H1 (cell line): ENCODE measurements around the gene OR2AE1. TPM values are rescaled to one million over a fixed set of nuclear protein-coding genes. Genes with fewer than 3 reads are reported as not detected.

Experiments
- KDM4A ChIP-seq: IDR thresholded peaks from one replicate; pipeline ENCODE4 v1.7.1; 2012; ENCODE audit warnings: low read depth, mild to moderate bottlenecking, moderate library complexity, low read length, inconsistent platforms; ENCODE audit not compliant: severe bottlenecking
- PHF8 ChIP-seq: fragments of 200-600 bp; sonication (generic); conservative IDR thresholded peaks from 2 replicates; pipeline ENCODE4 v1.7.1; 2012; ENCODE audit warnings: low read depth, mild to moderate bottlenecking, inconsistent platforms, low read length, moderate library complexity
- POLR2A ChIP-seq, 2 experiments: IDR thresholded peaks; 1 replicate in 1 of 2; 2 replicates in 1 of 2; pipeline ENCODE4 v1.6.1; 2011; ENCODE audit warnings: low read depth in 2 of 2, low read length in 2 of 2, mild to moderate bottlenecking in 2 of 2; ENCODE audit errors: control extremely low read depth in 1 of 2
- SAP30 ChIP-seq: fragments of 300-600 bp; sonication (generic); IDR thresholded peaks from 2 replicates; pipeline ENCODE4 v1.7.1; 2012; ENCODE audit warnings: low read length, moderate library complexity, mild to moderate bottlenecking, inconsistent platforms; ENCODE audit not compliant: insufficient read depth, insufficient replicate concordance
- SIRT6 ChIP-seq: IDR thresholded peaks from one replicate; pipeline ENCODE4 v1.7.1; 2012; ENCODE audit warnings: low read length, inconsistent platforms
- SP1 ChIP-seq: IDR thresholded peaks from 2 replicates; pipeline ENCODE4 v1.6.1; 2011; ENCODE audit warnings: low read depth, low read length
- TAF1 ChIP-seq: IDR thresholded peaks from 2 replicates; pipeline ENCODE4 v1.6.1; 2011; ENCODE audit warnings: mild to moderate bottlenecking, low read depth, low read length
- polyA plus RNA-seq, 7 experiments: library from polyadenylated mRNA; depleted of rRNA in 3 of 7; stranded (reverse) in 5 of 7; unstranded in 2 of 7; fragments of >200 nt in 5 of 7; fragments of 200-250 nt in 2 of 7; gene quantifications; 1 replicate in 5 of 7; 2 replicates in 1 of 7; 4 replicates in 1 of 7; pipeline versions ENCODE4 v1.2.1 to v1.2.3, GENCODE V29; 2011 to 2013; ENCODE audit warnings: missing spikeins in 2 of 7, mixed read lengths in 2 of 7
- total RNA-seq: library from RNA; stranded (reverse); fragmentation: NEBNext Ultra II Directional; extraction: Animal tissue kit (Norgen Biotek cat#: 25700); gene quantifications from 2 replicates; pipeline ENCODE4 v1.2.1, GENCODE V29; 2021
- TF ChIP-seq, protein P1 (sequence below): fragments of 300-600 bp; sonication (generic); IDR thresholded peaks from 2 replicates; pipeline ENCODE4 v1.7.1; 2012; ENCODE audit warnings: low read length, moderate library complexity, mild to moderate bottlenecking, inconsistent platforms; ENCODE audit not compliant: insufficient replicate concordance

Gene OR2AE1
- total and polyA plus RNA-seq, 2 of the 8 experiments (the other 6 are each of a cell fraction or from before 2014, with no cell fraction given), result not detected

DNA sequence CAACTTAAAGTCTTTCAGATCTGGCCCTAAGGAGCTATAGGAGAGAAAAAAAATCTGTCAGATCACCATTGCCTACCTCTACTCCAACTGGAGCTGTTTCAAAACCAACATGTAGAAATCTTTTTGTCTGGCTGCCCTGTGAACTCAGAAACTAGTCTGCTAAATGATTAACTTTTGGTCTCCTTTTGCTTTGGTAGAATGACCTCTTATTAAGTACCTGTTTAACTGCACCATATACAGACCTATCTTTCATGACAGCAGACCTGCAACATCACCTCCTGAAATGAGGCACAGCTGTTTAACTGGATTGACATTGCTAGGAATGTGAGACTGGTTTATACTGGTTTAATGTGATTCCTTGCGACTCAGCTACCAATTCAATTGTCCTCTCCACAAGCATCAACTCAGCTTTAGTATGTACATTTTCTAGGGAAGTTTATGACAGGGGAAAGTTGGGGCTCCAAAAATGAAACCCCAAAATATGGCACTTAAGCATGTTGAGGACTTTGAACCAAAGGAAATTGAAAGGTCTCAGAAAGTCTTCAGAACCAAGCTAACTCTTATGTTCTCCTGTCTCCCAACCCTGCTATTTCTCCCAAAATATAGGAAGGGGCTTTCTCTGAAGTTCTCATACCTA, 47.2 kb downstream of the OR2AE1 start (continued):
- TF ChIP-seq, protein P1, sequence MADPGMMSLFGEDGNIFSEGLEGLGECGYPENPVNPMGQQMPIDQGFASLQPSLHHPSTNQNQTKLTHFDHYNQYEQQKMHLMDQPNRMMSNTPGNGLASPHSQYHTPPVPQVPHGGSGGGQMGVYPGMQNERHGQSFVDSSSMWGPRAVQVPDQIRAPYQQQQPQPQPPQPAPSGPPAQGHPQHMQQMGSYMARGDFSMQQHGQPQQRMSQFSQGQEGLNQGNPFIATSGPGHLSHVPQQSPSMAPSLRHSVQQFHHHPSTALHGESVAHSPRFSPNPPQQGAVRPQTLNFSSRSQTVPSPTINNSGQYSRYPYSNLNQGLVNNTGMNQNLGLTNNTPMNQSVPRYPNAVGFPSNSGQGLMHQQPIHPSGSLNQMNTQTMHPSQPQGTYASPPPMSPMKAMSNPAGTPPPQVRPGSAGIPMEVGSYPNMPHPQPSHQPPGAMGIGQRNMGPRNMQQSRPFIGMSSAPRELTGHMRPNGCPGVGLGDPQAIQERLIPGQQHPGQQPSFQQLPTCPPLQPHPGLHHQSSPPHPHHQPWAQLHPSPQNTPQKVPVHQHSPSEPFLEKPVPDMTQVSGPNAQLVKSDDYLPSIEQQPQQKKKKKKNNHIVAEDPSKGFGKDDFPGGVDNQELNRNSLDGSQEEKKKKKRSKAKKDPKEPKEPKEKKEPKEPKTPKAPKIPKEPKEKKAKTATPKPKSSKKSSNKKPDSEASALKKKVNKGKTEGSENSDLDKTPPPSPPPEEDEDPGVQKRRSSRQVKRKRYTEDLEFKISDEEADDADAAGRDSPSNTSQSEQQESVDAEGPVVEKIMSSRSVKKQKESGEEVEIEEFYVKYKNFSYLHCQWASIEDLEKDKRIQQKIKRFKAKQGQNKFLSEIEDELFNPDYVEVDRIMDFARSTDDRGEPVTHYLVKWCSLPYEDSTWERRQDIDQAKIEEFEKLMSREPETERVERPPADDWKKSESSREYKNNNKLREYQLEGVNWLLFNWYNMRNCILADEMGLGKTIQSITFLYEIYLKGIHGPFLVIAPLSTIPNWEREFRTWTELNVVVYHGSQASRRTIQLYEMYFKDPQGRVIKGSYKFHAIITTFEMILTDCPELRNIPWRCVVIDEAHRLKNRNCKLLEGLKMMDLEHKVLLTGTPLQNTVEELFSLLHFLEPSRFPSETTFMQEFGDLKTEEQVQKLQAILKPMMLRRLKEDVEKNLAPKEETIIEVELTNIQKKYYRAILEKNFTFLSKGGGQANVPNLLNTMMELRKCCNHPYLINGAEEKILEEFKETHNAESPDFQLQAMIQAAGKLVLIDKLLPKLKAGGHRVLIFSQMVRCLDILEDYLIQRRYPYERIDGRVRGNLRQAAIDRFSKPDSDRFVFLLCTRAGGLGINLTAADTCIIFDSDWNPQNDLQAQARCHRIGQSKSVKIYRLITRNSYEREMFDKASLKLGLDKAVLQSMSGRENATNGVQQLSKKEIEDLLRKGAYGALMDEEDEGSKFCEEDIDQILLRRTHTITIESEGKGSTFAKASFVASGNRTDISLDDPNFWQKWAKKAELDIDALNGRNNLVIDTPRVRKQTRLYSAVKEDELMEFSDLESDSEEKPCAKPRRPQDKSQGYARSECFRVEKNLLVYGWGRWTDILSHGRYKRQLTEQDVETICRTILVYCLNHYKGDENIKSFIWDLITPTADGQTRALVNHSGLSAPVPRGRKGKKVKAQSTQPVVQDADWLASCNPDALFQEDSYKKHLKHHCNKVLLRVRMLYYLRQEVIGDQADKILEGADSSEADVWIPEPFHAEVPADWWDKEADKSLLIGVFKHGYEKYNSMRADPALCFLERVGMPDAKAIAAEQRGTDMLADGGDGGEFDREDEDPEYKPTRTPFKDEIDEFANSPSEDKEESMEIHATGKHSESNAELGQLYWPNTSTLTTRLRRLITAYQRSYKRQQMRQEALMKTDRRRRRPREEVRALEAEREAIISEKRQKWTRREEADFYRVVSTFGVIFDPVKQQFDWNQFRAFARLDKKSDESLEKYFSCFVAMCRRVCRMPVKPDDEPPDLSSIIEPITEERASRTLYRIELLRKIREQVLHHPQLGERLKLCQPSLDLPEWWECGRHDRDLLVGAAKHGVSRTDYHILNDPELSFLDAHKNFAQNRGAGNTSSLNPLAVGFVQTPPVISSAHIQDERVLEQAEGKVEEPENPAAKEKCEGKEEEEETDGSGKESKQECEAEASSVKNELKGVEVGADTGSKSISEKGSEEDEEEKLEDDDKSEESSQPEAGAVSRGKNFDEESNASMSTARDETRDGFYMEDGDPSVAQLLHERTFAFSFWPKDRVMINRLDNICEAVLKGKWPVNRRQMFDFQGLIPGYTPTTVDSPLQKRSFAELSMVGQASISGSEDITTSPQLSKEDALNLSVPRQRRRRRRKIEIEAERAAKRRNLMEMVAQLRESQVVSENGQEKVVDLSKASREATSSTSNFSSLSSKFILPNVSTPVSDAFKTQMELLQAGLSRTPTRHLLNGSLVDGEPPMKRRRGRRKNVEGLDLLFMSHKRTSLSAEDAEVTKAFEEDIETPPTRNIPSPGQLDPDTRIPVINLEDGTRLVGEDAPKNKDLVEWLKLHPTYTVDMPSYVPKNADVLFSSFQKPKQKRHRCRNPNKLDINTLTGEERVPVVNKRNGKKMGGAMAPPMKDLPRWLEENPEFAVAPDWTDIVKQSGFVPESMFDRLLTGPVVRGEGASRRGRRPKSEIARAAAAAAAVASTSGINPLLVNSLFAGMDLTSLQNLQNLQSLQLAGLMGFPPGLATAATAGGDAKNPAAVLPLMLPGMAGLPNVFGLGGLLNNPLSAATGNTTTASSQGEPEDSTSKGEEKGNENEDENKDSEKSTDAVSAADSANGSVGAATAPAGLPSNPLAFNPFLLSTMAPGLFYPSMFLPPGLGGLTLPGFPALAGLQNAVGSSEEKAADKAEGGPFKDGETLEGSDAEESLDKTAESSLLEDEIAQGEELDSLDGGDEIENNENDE, result no peak
- TF ChIP-seq TAF1, result no peak
- no peak for TF ChIP-seq SAP30
- TF ChIP-seq SP1, result no peak
- TF ChIP-seq KDM4A, result no peak
- TF ChIP-seq POLR2A (IDR thresholded peaks at IDR 0.05; ENCODE audit: control extremely low read depth in 1 of 2, low read depth in 2 of 2, low read length in 2 of 2), result no peak
- no peak for TF ChIP-seq PHF8
- no peak for TF ChIP-seq SIRT6
